HG03108 (cell line): Measurements from ENCODE around the gene GPX8.

Source experiments
- ATAC-seq: cut with Tn5 transposase; IDR thresholded peaks from one replicate; pipeline ENCODE4 v1.9.1; 2021; ENCODE audit warnings: moderate library complexity; ENCODE audit not compliant: unreplicated experiment

Gene GPX8

GRCh38 chr5:55159763-55160492 is at the start of gene GPX8:
Gene GPX8 (plus strand): TSS chr5:55160171. CDS start chr5:55160193, 22 bp downstream.
- ATAC-seq = no peak

GRCh38 chr5:55110217-55110616 is 49.8 kb upstream of the GPX8 start:
- ATAC-seq = no peak

GRCh38 chr5:55113327-55113726 is 46.6 kb upstream of the GPX8 start:
- ATAC-seq = no peak

- no peak for ATAC-seq
Observed at GRCh38 chr5:55114061-55114460, 45.9 kb upstream of the GPX8 start.

GRCh38 chr5:55123365-55123764 is 36.6 kb upstream of the GPX8 start:
- no peak for ATAC-seq

GRCh38 chr5:55134053-55134722 is 25.8 kb upstream of the GPX8 start:
- ATAC-seq = no peak

GRCh38 chr5:55136521-55136920 is 23.4 kb upstream of the GPX8 start:
- no peak for ATAC-seq

- ATAC-seq = no peak
Observed at GRCh38 chr5:55140908-55141665, 18.9 kb upstream of the GPX8 start.

GRCh38 chr5:55141945-55142690 is 17.9 kb upstream of the GPX8 start:
- ATAC-seq = no peak

- ATAC-seq = no peak
Observed at GRCh38 chr5:55143624-55144023, 16.3 kb upstream of the GPX8 start.

GRCh38 chr5:55146080-55146479 is 13.9 kb upstream of the GPX8 start:
- ATAC-seq = no peak

GRCh38 chr5:55146543-55147151 is 13.3 kb upstream of the GPX8 start:
- ATAC-seq = peak; percentile 56

- ATAC-seq = no peak
Observed at GRCh38 chr5:55149308-55149795, 10.6 kb upstream of the GPX8 start.

GRCh38 chr5:55151923-55152842 is 7.8 kb upstream of the GPX8 start:
- no peak for ATAC-seq

GRCh38 chr5:55154873-55155272 is 5.1 kb upstream of the GPX8 start:
- ATAC-seq = no peak

GRCh38 chr5:55160493-55161209 is 680 bp downstream of the GPX8 start:
- no peak for ATAC-seq

- ATAC-seq = no peak
Observed at GRCh38 chr5:55162666-55163065, 2.7 kb downstream of the GPX8 start.

GRCh38 chr5:55171471-55171870 is 11.5 kb downstream of the GPX8 start:
- no peak for ATAC-seq
